Measurements from ENCODE around the gene CDK5RAP2. TPM values are rescaled to one million over a fixed set of nuclear protein-coding genes. Genes with fewer than 3 reads are reported as not detected.
A peak's percentile ranks its signal among the peaks of the same experiment; 100 is the strongest.

Gene CDK5RAP2
- total RNA-seq, 6 experiments from 2014 or later, result 25.9 to 61.6 (median 34.7) TPM

DNA sequence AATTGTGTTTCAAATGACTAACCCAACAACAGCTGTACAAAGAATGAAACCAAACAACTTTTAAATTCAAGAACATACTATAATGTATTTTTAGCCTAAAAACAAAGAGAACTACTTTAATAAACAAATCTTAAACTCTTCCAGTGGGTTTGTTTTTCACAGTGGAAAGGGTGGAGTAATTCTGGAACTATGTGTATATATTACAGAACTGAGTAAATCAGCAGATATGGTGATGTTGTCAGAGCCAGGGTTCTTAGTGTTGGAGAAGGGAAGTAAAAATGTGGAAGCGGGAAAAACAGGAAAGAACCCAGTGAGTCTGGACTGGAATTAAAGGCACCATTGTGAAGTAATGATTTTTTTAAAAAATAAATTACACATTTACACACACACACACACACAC, 144.9 kb downstream of the CDK5RAP2 start:
- DNase-seq (no peak), ATAC-seq (no peak)
- Histone ChIP-seq H3K4me3 (no peak overlapping the region), H3K36me3 (peaks cover 0 to 11% (median 0%) of the 10 kb centered on the region in 4 donors), H3K9me3 (no peaks in the 10 kb centered on the region), H3K27me3 (no peaks in the 10 kb centered on the region), H3K27ac (no peak overlapping the region), H3K4me1 (peaks cover 0 to 8% (median 0%) of the 10 kb centered on the region in 4 donors)
- 45% methylated on average over 1 of the region's 1 CpG for WGBS (ENCODE audit: insufficient coverage, low coverage, low lambda C conversion rate, missing lambda C conversion rate)
- intact Hi-C loops (cut with DNase I), result no loop called here
- no peak for TF ChIP-seq POLR2A (IDR thresholded peaks at IDR 0.05)
- TF ChIP-seq, protein P1, sequence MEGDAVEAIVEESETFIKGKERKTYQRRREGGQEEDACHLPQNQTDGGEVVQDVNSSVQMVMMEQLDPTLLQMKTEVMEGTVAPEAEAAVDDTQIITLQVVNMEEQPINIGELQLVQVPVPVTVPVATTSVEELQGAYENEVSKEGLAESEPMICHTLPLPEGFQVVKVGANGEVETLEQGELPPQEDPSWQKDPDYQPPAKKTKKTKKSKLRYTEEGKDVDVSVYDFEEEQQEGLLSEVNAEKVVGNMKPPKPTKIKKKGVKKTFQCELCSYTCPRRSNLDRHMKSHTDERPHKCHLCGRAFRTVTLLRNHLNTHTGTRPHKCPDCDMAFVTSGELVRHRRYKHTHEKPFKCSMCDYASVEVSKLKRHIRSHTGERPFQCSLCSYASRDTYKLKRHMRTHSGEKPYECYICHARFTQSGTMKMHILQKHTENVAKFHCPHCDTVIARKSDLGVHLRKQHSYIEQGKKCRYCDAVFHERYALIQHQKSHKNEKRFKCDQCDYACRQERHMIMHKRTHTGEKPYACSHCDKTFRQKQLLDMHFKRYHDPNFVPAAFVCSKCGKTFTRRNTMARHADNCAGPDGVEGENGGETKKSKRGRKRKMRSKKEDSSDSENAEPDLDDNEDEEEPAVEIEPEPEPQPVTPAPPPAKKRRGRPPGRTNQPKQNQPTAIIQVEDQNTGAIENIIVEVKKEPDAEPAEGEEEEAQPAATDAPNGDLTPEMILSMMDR (IDR thresholded peaks at IDR 0.05), result no peak

GRCh38 chr9:120434532-120434931, 145.4 kb downstream of the CDK5RAP2 start:
- WGBS (ENCODE audit: insufficient coverage, low coverage, low lambda C conversion rate, missing lambda C conversion rate), result 79% methylated on average over 6 of the region's 6 CpGs
- TF ChIP-seq, protein P1 (IDR thresholded peaks at IDR 0.05), result no peak
- TF ChIP-seq POLR2A (IDR thresholded peaks at IDR 0.05), result no peak
- H3K36me3 ChIP-seq, result peaks cover 0 to 6% (median 0%) of the 10 kb centered on the region in 4 donors
- no peak overlapping the region for H3K4me3 ChIP-seq
- intact Hi-C loops (cut with DNase I), result no loop called here
- no peaks in the 10 kb centered on the region for H3K27me3 ChIP-seq
- no peak for DNase-seq
- peaks cover 0 to 8% (median 0%) of the 10 kb centered on the region in 4 donors for H3K4me1 ChIP-seq
- H3K27ac ChIP-seq, result no peak overlapping the region
- ATAC-seq, result peak in 2 of 4 donors; percentile 35 to 46
- H3K9me3 ChIP-seq, result no peaks in the 10 kb centered on the region

DNA sequence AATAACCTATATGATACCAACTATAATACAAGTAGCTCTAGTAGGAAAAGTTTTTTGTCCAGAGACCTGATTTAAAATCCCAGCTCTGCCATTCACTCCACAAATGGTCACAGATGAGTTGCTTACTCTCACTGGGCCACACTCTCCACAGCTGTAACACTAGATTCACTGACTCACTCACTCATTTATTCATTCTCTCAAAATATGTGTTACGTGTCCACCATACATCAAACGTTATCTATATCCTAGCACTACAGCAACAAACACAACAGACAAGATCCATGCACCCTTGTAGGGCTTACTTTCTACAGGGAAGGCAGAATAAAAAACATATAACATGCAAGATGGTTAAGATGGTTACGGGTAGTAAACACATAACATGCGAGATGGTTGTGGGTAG, 146.3 kb downstream of the CDK5RAP2 start:
- ATAC-seq (no peak), DNase-seq (no peak)
- Histone ChIP-seq H3K4me1 (peaks cover 0 to 8% (median 0%) of the 10 kb centered on the region in 4 donors), H3K9me3 (no peaks in the 10 kb centered on the region), H3K27ac (no peak overlapping the region), H3K4me3 (no peak overlapping the region), H3K27me3 (no peaks in the 10 kb centered on the region), H3K36me3 (peaks cover 0 to 3% (median 0%) of the 10 kb centered on the region in 4 donors)
- 89% methylated on average over 4 of the region's 4 CpGs for WGBS (ENCODE audit: insufficient coverage, low coverage, low lambda C conversion rate, missing lambda C conversion rate)
- intact Hi-C loops (cut with DNase I), result no loop called here
- TF ChIP-seq POLR2A (IDR thresholded peaks at IDR 0.05), result no peak

GRCh38 chr9:120432600-120432999, 147.4 kb downstream of the CDK5RAP2 start:
- no peak overlapping the region for H3K27ac ChIP-seq

GRCh38 chr9:120431268-120431667, 148.7 kb downstream of the CDK5RAP2 start:
- no peak overlapping the region for H3K27ac ChIP-seq
- TF ChIP-seq, protein P1 (IDR thresholded peaks at IDR 0.05), result no peak
- no peak for TF ChIP-seq POLR2A (IDR thresholded peaks at IDR 0.05)
- H3K4me1 ChIP-seq, result no peaks in the 10 kb centered on the region
- DNase-seq, result no peak
- ATAC-seq, result peak in 1 of 4 donors; percentile 7
- no peaks in the 10 kb centered on the region for H3K9me3 ChIP-seq
- H3K36me3 ChIP-seq, result no peaks in the 10 kb centered on the region
- intact Hi-C loops (cut with DNase I), result no loop called here
- 63% methylated on average over 2 of the region's 2 CpGs for WGBS (ENCODE audit: insufficient coverage, low coverage, low lambda C conversion rate, missing lambda C conversion rate)
- no peak overlapping the region for H3K4me3 ChIP-seq
- H3K27me3 ChIP-seq, result no peaks in the 10 kb centered on the region

More at GRCh38 chr9:120432600-120432999, 147.4 kb downstream of the CDK5RAP2 start:
- TF ChIP-seq, protein P1 (IDR thresholded peaks at IDR 0.05), result no peak
- no peak for TF ChIP-seq POLR2A (IDR thresholded peaks at IDR 0.05)
- Histone ChIP-seq H3K36me3 (peaks cover 0 to 3% (median 0%) of the 10 kb centered on the region in 4 donors), H3K4me1 (no peaks in the 10 kb centered on the region), H3K27me3 (no peaks in the 10 kb centered on the region), H3K9me3 (no peaks in the 10 kb centered on the region), H3K4me3 (no peak overlapping the region)
- no peak for DNase-seq
- intact Hi-C loops (cut with DNase I), result no loop called here
- no peak for ATAC-seq
- 100% methylated on average over 3 of the region's 3 CpGs for WGBS (ENCODE audit: insufficient coverage, low coverage, low lambda C conversion rate, missing lambda C conversion rate)
